GM10266 (cell line): ENCODE data around the gene GRPEL1.

Experiments used
- DNase-seq: peaks from one replicate; pipeline ENCODE4 v3.0.0; 2012; ENCODE audit errors: extremely low spot score
- CTCF ChIP-seq: IDR thresholded peaks from 2 replicates; pipeline ENCODE4 v1.5.1; 2012; ENCODE audit warnings: mild to moderate bottlenecking, low read depth; ENCODE audit not compliant: control insufficient read depth, insufficient read depth; ENCODE audit errors: missing control alignments

The GRPEL1 gene

GRCh38 chr4:7021930-7022664 is 45.8 kb downstream of the GRPEL1 start:
- no peak for DNase-seq
- TF ChIP-seq CTCF: no peak

- no peak for TF ChIP-seq CTCF
- DNase-seq: no peak
Observed at GRCh38 chr4:7021355-7021754, 46.5 kb downstream of the GRPEL1 start.

GRCh38 chr4:7020856-7021255 is 47.0 kb downstream of the GRPEL1 start:
- no peak for TF ChIP-seq CTCF

GRCh38 chr4:7020290-7020689 is 47.6 kb downstream of the GRPEL1 start:
- DNase-seq: no peak
- no peak for TF ChIP-seq CTCF

More at GRCh38 chr4:7020856-7021255, 47.0 kb downstream of the GRPEL1 start:
- no peak for DNase-seq

GRCh38 chr4:7019367-7019766 is 48.5 kb downstream of the GRPEL1 start:
- DNase-seq: no peak
- no peak for TF ChIP-seq CTCF

- DNase-seq: no peak
- TF ChIP-seq CTCF: no peak
Observed at GRCh38 chr4:7018281-7018680, 49.6 kb downstream of the GRPEL1 start.

GRCh38 chr4:7017446-7018048 is 50.3 kb downstream of the GRPEL1 start:
- TF ChIP-seq CTCF: no peak
- no peak for DNase-seq
